LoVo (cell line): Measurements from ENCODE around the gene ABCD1.
A peak's percentile ranks its signal among the peaks of the same experiment; 100 is the strongest.
"Not testable (repeated sequence)": the region's sequence is repeated elsewhere in the genome, so short reads cannot be mapped to it uniquely, and the experiment has no call there.

Source experiments
- DNase-seq: peaks from one replicate; pipeline ENCODE4 v3.0.0-alpha.2; 2016; ENCODE audit warnings: low spot score

Gene ABCD1

DNA sequence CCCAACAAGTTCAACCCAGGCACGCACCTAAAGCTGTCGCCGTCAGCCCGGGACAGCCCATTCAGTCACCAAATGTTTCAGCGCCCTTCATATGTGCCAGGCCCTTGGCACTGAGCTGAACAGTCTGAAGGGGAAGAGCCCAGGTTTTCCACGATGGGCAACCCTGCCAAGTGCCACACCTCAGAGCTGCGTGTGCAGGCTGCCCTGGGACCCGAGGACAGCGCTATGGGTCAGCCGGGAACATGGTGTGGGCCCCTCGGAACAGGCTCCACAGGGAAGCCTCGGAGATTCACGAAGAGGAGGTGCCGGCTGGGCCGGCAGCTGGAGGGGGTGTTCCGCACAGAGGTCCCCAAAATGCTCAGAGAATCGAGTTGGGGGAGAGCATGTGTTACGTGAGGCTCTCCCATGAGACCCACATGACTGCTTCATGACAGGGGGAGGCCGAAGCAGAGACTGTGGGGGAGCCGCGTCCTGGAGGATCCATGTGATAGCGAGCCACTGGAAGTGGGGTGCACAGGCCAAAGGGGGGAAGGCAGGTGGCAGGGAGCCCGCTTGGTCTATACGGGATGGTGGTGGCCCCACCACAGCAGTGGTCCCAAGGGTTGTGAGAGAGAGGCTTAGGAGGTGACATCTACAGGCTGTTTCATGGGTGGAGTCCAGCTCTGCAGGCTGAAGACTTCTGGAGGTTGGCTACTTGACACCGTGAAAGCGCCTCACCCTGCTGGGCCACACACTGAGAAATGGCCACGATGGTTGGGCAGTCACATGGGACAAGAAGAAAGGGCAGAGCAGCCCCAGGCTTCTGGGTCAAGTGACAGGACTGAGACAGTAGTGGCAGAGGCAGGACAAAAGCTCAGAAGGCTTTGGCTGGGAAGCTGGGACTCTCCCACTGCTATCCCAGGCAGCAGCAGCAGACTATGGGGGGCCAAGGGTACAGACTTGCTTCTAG is 14.7 kb upstream of the ABCD1 start:
- no peak for DNase-seq

DNA sequence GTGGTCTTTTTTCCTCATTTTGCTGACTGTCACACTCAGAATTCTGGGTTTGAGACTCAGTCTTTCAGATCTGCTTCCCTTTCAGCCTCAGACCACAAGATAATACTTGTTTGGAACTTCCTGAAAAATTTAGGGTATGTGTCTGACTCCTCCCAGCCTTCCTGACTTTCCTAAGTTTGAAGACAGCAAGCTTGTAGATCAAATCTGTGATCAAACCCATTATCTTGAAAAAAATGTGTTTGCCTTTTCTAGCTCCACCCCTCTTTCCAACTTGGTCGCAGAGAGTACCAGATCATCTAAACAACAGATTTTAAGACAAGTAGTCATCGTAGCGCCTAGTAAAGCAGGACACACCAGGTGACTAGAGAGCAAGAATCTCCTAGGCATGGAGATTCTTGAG is 10.4 kb upstream of the ABCD1 start:
- DNase-seq, result no peak

DNA sequence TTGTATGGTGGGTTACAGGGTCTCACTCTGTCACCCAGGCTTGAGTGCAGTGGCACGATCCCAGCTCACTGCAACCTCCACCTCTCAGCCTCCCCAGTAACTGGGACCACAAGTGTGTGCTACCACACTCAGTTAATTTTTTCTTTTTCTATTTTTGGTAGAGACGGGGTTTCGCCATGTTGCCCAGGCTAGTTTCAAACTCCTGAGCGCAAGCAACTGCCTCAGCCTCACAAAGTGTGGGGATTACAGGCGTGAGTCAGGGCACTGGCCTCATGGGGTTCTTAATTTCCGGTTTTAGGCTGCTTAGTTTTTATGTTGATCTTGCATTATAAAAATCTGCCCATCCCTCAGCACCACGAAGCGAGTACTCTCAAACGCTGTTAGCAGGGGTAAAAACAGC is 7.2 kb upstream of the ABCD1 start:
- DNase-seq, result no peak

DNA sequence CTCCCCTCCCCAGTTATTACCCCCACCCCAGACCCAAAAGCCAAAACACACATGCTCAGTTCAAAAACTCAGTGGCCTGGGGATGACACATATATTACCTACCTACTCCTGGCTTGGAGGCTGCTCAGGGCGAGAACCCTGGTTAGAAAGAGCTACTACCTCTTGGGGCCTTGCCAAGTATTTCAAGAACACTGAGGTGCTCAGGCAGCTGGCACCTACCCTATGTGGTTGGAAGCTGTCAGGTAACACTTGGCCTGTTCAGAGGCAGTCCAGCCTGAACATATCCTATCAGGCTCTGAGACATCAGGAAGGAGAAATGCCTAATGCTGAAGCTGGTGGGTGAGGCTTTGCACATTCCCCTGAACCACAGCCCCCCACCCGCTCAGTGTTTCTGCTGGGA is 5.4 kb upstream of the ABCD1 start:
- DNase-seq, result no peak

DNA sequence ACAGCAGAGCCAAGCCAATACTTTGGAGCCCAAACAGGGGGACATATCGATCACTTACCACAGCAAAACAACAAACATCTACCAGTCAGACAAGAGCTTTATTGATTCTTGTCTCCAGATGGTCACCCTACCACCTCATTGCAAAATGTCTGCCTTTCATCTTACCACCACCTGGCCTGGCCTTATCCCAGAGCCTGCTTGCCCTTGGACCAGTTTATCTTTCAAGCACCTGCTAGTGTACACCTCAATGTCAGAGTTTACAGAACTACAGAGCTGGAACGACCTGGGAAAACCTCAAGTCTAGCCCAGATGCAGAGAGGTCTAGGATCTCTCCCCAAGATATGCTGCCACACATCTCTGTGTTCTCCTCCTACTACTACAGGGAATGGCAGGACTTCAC is 5.0 kb upstream of the ABCD1 start:
- no peak for DNase-seq

DNA sequence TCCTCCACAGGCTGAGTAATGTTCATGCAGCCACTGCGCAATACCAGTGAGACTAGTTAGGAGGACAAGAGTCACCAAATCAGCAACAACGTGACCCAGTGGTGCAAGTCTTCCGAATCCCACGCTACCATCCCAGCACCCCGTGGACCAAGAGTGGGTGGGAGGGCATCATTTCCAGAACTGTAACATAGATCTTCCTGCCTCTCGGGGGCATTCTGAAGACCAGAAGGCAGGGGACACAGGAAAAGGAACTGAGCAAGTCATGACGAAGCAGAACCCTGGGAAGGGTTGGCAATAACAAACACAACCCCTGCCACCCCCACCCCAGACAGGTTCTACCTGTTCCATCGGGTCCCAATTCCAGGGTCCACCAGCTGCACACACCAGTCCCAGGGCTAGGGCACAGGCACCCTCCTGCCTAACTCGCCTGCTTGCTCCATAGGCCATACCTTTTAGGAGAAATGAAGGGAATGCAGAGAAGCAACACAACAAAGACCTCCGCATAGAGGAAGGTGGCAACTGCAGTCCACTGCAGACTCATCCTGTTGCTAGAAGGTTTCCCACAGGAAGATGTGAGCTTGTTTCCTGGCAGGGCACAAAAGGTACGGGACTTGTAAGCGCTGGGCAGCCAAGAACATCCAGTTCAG is 1.8 kb upstream of the ABCD1 start:
- no peak for DNase-seq

DNA sequence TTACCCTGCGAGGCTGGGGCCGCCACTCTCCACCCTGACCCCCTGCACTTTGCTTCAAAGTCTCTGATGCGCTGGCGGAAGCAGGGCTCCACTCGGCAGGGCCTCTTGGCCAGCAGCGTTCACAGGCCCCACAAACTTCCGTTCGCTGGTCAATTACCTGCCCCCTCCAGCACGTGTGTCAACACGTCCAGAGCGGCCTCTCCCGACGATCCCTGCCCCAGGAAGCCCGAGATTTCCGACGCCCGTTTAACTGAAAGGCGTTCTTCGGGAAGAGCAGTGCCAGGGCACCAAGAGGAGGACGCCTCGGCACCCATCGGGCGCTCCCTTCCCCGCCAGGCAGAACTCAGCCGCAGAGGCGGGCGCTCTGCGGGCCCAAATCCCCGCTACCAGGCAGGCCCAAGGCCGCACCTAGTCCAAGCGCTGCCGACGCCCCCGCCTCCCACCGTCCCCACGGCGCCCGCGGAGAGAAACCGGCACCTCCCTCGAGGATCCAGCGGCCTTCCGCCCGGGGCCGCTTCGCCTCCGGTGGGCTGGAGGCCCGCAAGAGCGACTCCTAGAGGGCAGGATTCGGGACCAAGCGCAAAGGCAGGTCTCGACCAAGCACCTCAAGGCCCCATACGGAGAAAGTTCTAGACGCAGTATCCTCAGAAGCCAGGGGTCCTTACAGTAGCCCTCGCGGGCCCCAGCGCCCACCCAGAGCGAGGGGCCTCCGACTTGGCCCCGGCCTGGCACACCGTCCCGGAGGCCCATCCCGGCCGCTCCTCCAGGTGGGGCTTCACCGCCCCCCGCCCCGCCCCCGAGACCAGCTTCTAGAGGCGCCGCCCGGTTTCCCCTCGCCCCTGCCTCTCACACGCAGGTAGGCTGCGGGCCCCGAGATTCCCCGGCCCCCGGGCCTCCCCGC is 1.1 kb upstream of the ABCD1 start:
- DNase-seq, result peak; percentile 39

DNA sequence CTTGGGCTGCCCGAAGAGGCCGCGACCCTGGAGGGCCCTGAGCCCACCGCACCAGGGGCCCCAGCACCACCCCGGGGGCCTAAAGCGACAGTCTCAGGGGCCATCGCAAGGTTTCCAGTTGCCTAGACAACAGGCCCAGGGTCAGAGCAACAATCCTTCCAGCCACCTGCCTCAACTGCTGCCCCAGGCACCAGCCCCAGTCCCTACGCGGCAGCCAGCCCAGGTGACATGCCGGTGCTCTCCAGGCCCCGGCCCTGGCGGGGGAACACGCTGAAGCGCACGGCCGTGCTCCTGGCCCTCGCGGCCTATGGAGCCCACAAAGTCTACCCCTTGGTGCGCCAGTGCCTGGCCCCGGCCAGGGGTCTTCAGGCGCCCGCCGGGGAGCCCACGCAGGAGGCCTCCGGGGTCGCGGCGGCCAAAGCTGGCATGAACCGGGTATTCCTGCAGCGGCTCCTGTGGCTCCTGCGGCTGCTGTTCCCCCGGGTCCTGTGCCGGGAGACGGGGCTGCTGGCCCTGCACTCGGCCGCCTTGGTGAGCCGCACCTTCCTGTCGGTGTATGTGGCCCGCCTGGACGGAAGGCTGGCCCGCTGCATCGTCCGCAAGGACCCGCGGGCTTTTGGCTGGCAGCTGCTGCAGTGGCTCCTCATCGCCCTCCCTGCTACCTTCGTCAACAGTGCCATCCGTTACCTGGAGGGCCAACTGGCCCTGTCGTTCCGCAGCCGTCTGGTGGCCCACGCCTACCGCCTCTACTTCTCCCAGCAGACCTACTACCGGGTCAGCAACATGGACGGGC is 579 bp downstream of the ABCD1 start:
- DNase-seq, result no peak

DNA sequence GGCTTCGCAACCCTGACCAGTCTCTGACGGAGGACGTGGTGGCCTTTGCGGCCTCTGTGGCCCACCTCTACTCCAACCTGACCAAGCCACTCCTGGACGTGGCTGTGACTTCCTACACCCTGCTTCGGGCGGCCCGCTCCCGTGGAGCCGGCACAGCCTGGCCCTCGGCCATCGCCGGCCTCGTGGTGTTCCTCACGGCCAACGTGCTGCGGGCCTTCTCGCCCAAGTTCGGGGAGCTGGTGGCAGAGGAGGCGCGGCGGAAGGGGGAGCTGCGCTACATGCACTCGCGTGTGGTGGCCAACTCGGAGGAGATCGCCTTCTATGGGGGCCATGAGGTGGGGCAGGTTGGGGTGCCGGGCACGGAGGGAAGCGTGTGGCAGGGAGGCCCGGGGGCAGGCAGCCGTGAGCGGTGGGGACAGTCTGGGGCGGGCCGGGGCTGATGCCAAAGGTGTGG is 1.2 kb downstream of the ABCD1 start:
- DNase-seq, result no peak

DNA sequence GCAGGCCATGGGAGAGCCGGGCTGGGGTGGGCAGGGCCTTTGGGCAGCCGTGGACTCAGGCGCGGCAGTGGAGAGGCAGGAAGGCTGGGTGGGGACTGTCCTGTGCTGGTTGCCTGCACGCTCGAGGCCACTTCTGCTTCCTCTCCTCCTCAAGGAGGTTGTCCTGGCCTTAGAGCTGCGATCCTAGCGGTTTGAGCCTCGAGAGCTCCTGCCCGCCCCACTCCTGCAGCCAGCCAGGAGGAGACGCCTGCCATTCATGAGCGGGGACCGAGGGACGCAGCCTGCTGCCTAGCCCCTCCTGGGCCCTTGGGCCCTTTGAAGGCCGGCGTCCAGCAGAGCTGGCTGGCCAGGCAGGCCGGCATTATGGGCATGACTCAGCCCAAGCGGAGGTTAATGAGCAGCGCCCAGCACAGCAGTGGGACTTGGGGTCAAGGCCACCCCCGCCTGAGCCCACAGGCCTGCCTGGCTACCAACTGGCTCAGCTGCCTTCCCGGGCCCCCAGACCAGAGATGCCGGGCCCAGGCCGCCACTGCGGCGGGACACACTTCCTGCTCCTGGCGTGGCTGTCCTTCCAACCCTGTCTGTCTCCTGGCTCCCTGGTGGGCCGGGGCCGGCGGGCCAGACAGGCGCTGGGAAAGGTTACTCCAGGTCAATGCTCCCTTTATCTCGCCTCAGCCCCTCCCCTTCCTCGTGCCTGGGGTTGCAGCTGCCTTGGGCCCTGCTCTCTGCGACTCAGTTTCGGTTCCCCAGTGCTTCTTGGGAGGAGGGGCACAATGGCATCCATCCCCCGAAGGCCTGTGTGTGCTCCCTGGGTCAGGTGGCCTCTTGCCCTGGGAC is 1.8 kb downstream of the ABCD1 start:
- DNase-seq, result no peak

DNA sequence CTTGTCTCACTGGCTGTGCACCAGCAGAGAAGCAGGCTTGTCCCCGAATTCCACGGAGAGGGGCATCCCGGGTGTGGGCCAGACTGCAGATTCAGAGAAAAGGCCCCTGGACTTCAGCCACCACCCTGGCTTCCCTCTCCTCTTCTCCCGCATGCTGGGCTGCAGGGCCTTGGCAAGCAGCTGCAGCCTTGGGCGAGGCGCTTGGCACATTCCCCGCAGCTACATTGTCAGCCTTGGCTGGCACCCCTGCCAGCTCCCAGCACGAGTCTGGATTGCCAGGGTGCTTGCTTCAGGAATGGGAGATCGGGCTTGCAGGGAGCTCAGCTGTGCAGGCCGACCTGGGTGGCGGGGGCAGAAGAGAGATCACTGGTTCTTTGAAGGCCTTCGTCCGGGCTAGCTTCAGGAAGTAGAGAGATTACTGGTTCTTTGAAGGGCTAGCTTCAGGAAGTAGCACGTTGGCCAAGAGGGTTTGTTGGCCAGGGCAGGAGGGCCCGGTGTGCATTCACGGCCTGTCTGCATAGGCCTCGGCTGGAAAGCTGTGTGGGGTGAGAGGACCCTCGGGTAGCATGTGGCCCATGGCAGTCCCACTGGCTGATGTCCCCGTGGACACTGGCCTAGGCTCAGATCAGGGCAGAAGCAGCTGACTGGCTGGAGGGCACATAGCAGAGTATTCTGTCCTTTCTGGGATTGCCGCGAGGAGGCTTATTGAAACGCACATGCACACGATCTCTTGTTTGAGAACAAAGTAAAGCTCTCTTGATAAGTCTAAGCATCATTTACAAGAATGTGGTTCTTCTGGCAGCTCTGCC is 2.7 kb downstream of the ABCD1 start:
- no peak for DNase-seq

DNA sequence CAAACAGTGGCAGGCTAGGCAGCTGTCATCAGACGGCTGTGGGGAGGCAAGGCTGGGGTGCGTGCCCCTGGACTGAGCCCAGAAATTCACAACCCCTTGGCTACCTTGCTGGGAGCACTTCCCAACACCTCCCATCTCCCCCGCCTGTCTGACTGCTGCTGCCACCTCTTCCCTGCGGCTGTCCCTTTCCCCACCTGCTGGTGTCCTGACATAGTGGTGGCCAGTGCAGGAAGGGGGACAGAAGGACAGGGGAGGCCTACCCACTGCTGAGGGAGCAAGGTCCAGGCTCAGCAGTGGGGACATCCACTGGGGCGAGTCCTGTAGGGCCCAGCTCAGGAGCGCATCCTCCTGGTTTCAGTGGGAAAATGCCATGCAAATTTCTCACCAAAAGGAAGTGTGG is 3.4 kb downstream of the ABCD1 start:
- no peak for DNase-seq

DNA sequence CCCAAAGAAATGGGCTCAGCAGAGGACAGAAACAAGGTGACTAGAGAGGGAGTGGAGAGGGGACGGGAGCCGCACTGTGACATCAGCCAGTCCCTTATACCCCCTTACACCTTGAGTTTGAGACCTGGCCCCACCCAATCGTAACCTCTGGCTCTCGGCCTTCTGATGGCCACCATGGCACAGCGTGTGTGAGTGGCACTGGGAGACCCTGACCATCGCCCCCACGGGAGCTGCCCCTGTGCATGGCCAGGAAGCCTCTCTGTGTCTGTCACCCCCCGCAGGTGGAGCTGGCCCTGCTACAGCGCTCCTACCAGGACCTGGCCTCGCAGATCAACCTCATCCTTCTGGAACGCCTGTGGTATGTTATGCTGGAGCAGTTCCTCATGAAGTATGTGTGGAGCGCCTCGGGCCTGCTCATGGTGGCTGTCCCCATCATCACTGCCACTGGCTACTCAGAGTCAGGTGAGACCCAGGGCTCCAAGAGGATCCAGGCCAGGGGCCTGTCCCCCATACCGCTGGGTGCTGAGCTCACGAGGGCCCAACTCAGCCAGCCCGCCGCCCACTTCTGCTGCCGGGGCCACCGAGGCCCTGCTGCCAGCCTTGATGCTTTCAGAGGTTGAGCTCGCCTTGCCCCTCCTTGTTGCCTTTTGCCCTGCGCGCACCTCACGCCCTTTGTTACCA is 4.4 kb downstream of the ABCD1 start:
- DNase-seq, result no peak

DNA sequence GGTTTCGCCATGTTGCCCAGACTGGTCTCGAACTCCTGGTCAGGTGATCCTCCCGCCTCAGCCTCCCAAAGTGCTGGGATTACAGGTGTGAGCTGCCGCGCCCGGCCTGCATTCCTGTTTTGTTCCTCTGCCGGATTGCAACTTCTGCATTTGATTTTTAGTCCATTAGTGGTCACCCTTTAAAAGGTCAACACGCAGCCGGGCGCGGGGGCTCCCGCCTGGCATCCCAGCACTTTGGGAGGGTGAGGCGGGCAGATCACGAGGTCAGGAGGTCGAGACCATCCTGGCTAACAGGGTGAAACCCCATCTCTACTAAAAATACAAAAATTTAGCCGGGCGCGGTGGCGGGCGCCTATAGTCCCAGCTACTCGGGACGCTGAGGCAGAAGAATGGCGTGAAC is 5.5 kb downstream of the ABCD1 start:
- not testable (repeated sequence) for DNase-seq

DNA sequence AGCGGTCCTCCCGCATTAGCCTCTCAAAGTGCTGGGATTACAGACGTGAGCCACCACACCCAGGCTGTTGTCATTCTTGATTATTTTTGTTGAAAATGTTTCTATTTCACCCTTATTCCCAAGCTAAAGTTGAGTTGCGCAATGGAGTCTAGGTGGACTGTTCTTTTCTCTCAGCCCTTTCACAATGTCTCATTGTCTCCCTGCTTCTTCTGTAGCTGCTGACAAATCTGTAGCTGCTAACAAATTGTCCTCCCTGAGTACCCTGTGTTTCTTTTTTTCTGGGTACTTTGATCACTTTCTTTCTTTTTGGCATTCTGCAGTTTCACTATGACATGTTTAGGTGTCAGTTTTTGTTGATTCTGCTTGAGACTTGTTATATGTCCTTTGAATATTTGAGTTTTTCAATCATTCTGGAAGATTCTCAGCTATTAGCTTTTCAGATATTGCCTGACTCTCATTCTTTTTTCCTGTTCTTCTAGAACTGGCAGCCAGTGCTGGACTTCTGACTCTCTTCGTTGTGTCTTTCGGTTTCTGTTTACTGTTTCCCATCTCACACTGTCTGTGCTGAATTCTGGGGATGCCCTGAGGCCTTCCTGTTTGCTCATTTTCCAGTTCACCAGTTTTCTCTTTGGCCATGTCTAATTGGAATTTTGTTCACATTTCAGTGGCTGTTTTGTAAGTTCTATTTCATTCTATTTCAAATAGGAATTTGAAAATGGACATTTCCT is 6.6 kb downstream of the ABCD1 start:
- DNase-seq, result no peak

DNA sequence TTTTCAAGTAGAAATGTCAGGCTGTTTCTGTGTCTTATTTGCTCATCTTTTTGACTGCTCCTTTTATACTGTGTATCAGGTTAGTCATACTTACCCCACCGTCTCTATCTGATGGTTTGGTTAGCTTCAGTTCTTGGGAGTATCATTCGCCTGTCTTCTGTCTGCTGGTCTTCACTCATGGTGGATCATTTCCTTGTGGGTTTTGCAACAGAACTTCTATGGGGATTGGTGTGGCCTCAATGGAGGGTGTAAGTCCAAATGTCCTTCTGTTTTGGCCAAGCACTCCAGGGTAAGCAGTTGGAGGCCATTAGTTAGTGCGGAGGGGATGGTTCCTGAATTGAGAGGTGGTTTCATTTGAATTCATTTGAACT is 7.2 kb downstream of the ABCD1 start:
- DNase-seq, result no peak

DNA sequence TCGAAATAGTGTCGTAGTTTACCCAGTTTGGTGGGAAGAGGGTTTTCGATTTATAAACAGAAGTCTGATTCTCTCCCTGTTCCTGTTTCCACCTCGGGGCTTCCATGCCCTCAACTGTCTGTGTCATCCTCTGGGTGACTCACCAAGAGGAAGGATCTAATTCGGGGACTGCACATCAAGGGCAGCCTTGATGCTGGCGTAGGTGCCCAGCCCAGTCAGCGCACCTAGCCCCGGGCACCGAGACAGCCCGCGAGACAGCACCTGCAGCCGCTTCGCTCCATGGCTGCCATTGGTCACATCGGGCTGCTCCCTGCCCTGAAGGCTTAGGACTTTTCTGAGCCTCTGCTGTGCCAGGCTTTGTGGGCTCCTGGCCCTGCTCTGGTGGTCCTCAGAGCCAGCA is 7.7 kb downstream of the ABCD1 start:
- DNase-seq, result no peak

DNA sequence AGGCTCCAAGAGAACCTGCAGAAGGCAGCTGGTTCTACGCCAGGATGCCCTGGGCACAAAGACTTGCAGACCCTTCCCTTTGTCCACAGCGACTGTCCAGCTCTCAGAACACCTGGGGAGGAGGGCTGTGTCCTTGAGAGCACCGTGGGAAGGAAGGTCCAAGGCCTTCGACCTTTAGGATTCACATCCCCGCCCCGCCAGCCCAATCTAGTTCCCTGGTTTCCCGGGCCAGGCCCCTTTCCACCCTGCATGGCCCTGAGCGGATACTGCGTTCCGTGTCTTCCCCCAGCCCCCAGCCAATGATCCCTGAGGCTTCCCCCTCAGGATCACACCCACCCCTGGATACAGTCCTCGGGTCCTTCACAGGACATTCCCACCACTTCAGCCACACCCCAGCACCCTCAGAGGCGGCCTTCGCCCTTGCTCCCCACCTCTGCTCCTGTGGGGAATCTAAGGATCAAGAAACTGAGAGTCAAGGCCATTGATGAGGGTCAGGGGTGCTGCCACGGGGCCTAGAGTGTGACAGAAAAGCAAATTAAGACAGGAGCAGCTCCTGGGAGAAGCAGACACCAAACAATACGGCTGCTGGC is 9.1 kb downstream of the ABCD1 start:
- DNase-seq, result no peak
